PFSK-1 (cell line): ENCODE data around the gene CYTH1.

Experiments used
- FOXP2 ChIP-seq: optimal IDR thresholded peaks from 2 replicates; pipeline ENCODE3; 2011; ENCODE audit warnings: borderline replicate concordance, control low read depth, inconsistent platforms; ENCODE audit not compliant: insufficient read depth; ENCODE audit errors: extremely low read length, extremely low read depth
- POLR2AphosphoS5 ChIP-seq: IDR thresholded peaks from 2 replicates; pipeline ENCODE4 v1.6.1; 2012; ENCODE audit warnings: low read depth, mild to moderate bottlenecking, control low read depth, low read length, moderate library complexity
- TAF1 ChIP-seq: IDR thresholded peaks from 2 replicates; pipeline ENCODE4 v1.6.1; 2012; ENCODE audit warnings: low read length, control low read depth, borderline replicate concordance; ENCODE audit not compliant: insufficient read depth

DNA sequence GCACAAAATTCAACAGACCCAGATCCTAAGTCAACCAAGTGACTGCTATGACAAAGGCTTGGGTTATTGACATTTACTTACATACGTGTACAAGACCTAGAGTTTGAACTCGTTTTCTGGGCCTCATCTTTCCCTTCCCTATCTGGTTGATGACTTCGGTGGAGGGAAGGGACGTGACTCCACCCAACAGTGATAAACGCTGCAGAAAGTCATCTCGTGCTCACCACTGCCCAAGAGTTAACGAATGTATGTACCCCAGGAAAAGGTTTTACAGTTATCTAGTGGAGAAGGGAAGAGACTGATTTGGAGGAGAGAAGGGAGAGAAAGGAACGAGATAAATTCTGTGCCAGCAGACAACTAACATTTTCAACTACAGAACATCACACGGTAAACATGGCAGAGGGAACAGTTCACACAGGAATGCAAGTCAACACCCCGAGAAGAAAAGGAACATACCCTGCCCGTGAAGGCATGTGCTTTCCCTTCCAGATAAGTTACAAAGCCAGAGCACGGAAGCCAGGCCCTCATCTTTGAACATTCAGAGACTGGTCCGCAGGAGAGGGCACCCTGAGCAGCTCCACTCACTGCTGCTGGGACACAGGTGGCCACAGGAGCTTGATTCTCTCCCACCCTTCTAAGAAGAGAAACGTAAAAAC, 13.9 kb upstream of the CYTH1 start:
- TF ChIP-seq POLR2AphosphoS5 = no peak
- no peak for TF ChIP-seq TAF1
- TF ChIP-seq FOXP2 = no peak
